T-helper 1 cell treated with Interleukin-12 subunit alpha and Interleukin-12 subunit beta and Interleukin-4 antibody, amounts not matched to agents 30 ng/mL and 1 ng/mL, for 36 hours (primary cell): ENCODE results near the gene DVL2. TPM values are rescaled to one million over a fixed set of nuclear protein-coding genes. Genes with fewer than 3 reads are reported as not detected.

Experiments used
- intact Hi-C: fragments of 100-400 bp; cut with micrococcal nuclease; formaldehyde crosslinking; loops from one replicate; pipeline ENCODE4 v1.15.1; 2024
- total RNA-seq: library from RNA; stranded (reverse); gene quantifications from 2 replicates; pipeline ENCODE4 v1.2.3, GENCODE V29; 2022

DVL2 gene
- total RNA-seq, 1 donor from 2014 or later = 46.8 TPM

- intact Hi-C loops = loop anchor here (1.0 to 2.0 kb wide), 4 partner anchors 41 to 267 kb away; no protein-coding TSS in a partner anchor
Measured at GRCh38 chr17:7177954-7178477, 56.3 kb downstream of the DVL2 start.

GRCh38 chr17:7177191-7177953 lies 56.9 kb downstream of the DVL2 start:
- intact Hi-C loops = loop anchor here (1.0 to 2.0 kb wide), 4 partner anchors 41 to 266 kb away; no protein-coding TSS in a partner anchor

GRCh38 chr17:7176841-7177190 lies 57.5 kb downstream of the DVL2 start:
- intact Hi-C loops = loop anchor here (1.0 to 2.0 kb wide), 4 partner anchors 40 to 266 kb away; no protein-coding TSS in a partner anchor

- intact Hi-C loops = loop anchor here (2.0 kb wide), 1 partner anchor 39 kb away; no protein-coding TSS in a partner anchor
Measured at GRCh38 chr17:7176107-7176840, 58.0 kb downstream of the DVL2 start.

Other genes with a start within 250 kb of the DVL2 start
- gene ALOX12, start 238.5 kb downstream of the DVL2 start, total RNA-seq = not detected in 2 replicates
- 220 and 236 TPM in 2 replicates for gene RNASEK, start 221.9 kb downstream of the DVL2 start, total RNA-seq
- 2.2 and 2.5 TPM in 2 replicates for gene BCL6B, start 211.5 kb downstream of the DVL2 start, total RNA-seq
- gene SLC16A13, start 198.5 kb downstream of the DVL2 start, total RNA-seq = 26.1 and 31.2 TPM in 2 replicates
- gene SLC16A11, start 190.4 kb downstream of the DVL2 start, total RNA-seq = 0.15 and 0.47 TPM in 2 replicates
- gene CLEC10A, start 154.3 kb downstream of the DVL2 start, total RNA-seq = not detected in 2 replicates
- gene ASGR2, start 119.7 kb downstream of the DVL2 start, total RNA-seq = not detected in 2 replicates
- 1.5 and 2.5 TPM in 2 replicates for gene ASGR1, start 55.1 kb downstream of the DVL2 start, total RNA-seq
- 16.1 and 18.5 TPM in 2 replicates for gene DLG4, start 14.7 kb downstream of the DVL2 start, total RNA-seq
- 479 and 485 TPM in 2 replicates for gene ACADVL, start 14.6 kb downstream of the DVL2 start, total RNA-seq
- 61.5 and 67.3 TPM in 2 replicates for gene PHF23, start 4.9 kb upstream of the DVL2 start, total RNA-seq
- gene GABARAP, start 7.9 kb upstream of the DVL2 start, total RNA-seq = 287 and 288 TPM in 2 replicates
- gene CTDNEP1, start 17.2 kb upstream of the DVL2 start, total RNA-seq = 167 and 170 TPM in 2 replicates
- gene ELP5, start 17.7 kb upstream of the DVL2 start, total RNA-seq = 45.0 and 50.6 TPM in 2 replicates
- gene CLDN7, start 28.0 kb upstream of the DVL2 start, total RNA-seq = 0.12 and 0.49 TPM in 2 replicates
- gene SLC2A4, start 47.2 kb upstream of the DVL2 start, total RNA-seq = 0.12 TPM in 1 of 2 replicates, not detected in the other
- gene YBX2, start 60.1 kb upstream of the DVL2 start, total RNA-seq = 0.39 and 0.63 TPM in 2 replicates
- gene EIF5A, start 73.1 kb upstream of the DVL2 start, total RNA-seq = 697 and 698 TPM in 2 replicates
- 88.7 and 90.6 TPM in 2 replicates for gene GPS2, start 80.8 kb upstream of the DVL2 start, total RNA-seq
- gene NEURL4, start 94.8 kb upstream of the DVL2 start, total RNA-seq = 37.2 and 37.7 TPM in 2 replicates
- gene ACAP1, start 102.0 kb upstream of the DVL2 start, total RNA-seq = 693 and 701 TPM in 2 replicates
- gene KCTD11, start 117.6 kb upstream of the DVL2 start, total RNA-seq = 10.2 and 10.3 TPM in 2 replicates
- 0.17 TPM in 1 of 2 replicates, not detected in the other for gene TMEM95, start 120.6 kb upstream of the DVL2 start, total RNA-seq
- 1.1 and 1.4 TPM in 2 replicates for gene TNK1, start 146.6 kb upstream of the DVL2 start, total RNA-seq
- gene PLSCR3, start 160.0 kb upstream of the DVL2 start, total RNA-seq = 127 and 139 TPM in 2 replicates
- 51.6 and 53.9 TPM in 2 replicates for gene TMEM256, start 169.6 kb upstream of the DVL2 start, total RNA-seq
- 1.5 and 2.1 TPM in 2 replicates for gene NLGN2, start 173.3 kb upstream of the DVL2 start, total RNA-seq
- 0.22 TPM in 1 of 2 replicates, not detected in the other for gene SPEM1, start 185.8 kb upstream of the DVL2 start, total RNA-seq
- gene SPEM2, start 191.1 kb upstream of the DVL2 start, total RNA-seq = not detected in 2 replicates
- gene SPEM3, start 194.3 kb upstream of the DVL2 start, total RNA-seq = not detected in 2 replicates
- gene TMEM102, start 200.9 kb upstream of the DVL2 start, total RNA-seq = 16.0 and 16.3 TPM in 2 replicates
- 15.0 and 15.4 TPM in 2 replicates for gene FGF11, start 205.0 kb upstream of the DVL2 start, total RNA-seq
- gene CHRNB1, start 210.5 kb upstream of the DVL2 start, total RNA-seq = 12.5 and 15.4 TPM in 2 replicates
- gene ZBTB4, start 245.1 kb upstream of the DVL2 start, total RNA-seq = 25.2 and 26.5 TPM in 2 replicates
- gene SLC35G6, start 246.9 kb upstream of the DVL2 start, total RNA-seq = not detected in 2 replicates
- gene POLR2A, start 249.8 kb upstream of the DVL2 start, total RNA-seq = 208 and 222 TPM in 2 replicates